AG04450 (cell line): ENCODE data around the gene RASGEF1C. TPM values are rescaled to one million over a fixed set of nuclear protein-coding genes. Genes with fewer than 3 reads are reported as not detected.

Experiments used
- CTCF ChIA-PET: fragments of 300-600, 350-600 bp; formaldehyde crosslinking; extraction: SDS; loops from one replicate; lab custom pipeline; 2022; ENCODE audit warnings: antibody characterized with exemption, inconsistent platforms; lab: Charles Lee
- POLR2A ChIA-PET: fragments of 350-600 bp; formaldehyde crosslinking; extraction: SDS; loops from one replicate; lab custom pipeline; 2021; ENCODE audit warnings: antibody characterized with exemption, inconsistent platforms; lab: Yijun Ruan, JAX
- DNase-seq: peaks from one replicate; pipeline ENCODE4 v3.0.0-alpha.2; 2011; ENCODE audit warnings: low read depth, low spot score
- H3K27ac ChIP-seq: one replicate; pipeline ENCODE4 v1.5.1; 2012; ENCODE audit warnings: low read depth, low read length, control low read depth
- H3K27me3 ChIP-seq: one replicate; pipeline ENCODE4 v1.6.0; 2012; ENCODE audit warnings: low read length; ENCODE audit not compliant: control insufficient read depth, insufficient read depth
- H3K4me3 ChIP-seq: 2 replicates; pipeline ENCODE4 v1.5.1; 2011; ENCODE audit warnings: mild to moderate bottlenecking, low read depth, low read length, control low read depth
- H3K9me3 ChIP-seq: 2 replicates; pipeline ENCODE4 v1.5.1; 2012; ENCODE audit warnings: low read length; ENCODE audit not compliant: control insufficient read depth, insufficient read depth
- polyA plus RNA-seq: library from polyadenylated mRNA; depleted of rRNA; stranded (reverse); fragments of >200 nt; gene quantifications from 2 replicates; pipeline ENCODE4 v1.2.3, GENCODE V29; 2011
- TF ChIP-seq, protein P1 (sequence below): IDR thresholded peaks from 2 replicates; pipeline ENCODE4 v1.5.1; 2011; ENCODE audit warnings: low read depth, low read length, control low read depth, inconsistent platforms

The RASGEF1C gene
- polyA plus RNA-seq, 1 experiment, result not detected

DNA sequence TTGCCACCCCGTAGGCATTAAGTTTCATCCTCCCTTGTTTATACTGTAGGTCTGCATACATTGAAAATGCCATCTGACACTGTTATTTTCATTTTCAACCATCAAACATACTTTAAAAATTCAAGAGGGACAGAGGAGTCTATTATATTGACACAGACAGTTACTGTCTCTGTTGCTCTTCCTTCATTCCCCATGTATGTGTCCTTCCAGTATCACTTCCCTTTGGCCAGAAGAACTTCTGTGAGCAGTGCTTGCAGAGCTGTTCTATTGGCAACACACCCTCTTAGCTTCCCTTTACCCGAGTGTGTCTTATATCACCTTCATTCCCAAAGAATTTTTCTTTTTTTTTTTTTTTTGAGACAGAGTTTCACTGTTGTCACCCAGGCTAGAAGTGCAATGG is 42.8 kb downstream of the RASGEF1C start:
- CTCF ChIA-PET, result no interaction called here
- Histone ChIP-seq H3K27ac (no peak overlapping the region), H3K4me3 (no peak overlapping the region), H3K9me3 (no peaks in the 10 kb centered on the region; the same call in 1 of the 2 replicates), H3K27me3 (peaks cover 5% of the 10 kb centered on the region)
- no peak for DNase-seq
- TF ChIP-seq, protein P1, sequence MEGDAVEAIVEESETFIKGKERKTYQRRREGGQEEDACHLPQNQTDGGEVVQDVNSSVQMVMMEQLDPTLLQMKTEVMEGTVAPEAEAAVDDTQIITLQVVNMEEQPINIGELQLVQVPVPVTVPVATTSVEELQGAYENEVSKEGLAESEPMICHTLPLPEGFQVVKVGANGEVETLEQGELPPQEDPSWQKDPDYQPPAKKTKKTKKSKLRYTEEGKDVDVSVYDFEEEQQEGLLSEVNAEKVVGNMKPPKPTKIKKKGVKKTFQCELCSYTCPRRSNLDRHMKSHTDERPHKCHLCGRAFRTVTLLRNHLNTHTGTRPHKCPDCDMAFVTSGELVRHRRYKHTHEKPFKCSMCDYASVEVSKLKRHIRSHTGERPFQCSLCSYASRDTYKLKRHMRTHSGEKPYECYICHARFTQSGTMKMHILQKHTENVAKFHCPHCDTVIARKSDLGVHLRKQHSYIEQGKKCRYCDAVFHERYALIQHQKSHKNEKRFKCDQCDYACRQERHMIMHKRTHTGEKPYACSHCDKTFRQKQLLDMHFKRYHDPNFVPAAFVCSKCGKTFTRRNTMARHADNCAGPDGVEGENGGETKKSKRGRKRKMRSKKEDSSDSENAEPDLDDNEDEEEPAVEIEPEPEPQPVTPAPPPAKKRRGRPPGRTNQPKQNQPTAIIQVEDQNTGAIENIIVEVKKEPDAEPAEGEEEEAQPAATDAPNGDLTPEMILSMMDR, result no peak
- POLR2A ChIA-PET, result interaction anchor here (0.7 kb wide), 2 partner anchors 292 to 645 kb away, joined by 6 to 8 read pairs; no protein-coding TSS in a partner anchor

DNA sequence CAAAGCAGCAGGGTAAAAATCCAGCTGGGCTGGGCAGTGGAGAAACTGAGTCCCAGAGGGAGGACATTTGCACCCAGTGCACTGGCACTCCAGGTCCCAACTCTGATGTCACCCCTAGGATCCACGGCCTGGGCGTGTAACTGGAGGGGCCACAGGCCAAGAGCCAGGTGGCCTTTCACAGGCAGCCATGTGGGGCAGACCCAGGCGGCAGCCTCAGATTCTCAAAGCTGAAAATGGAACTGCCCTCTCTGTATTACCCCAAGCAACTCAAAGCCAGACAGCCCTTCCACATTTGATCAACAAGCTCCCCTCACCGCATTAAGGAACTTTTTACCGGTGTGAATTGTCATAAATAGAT is 46.7 kb downstream of the RASGEF1C start:
- peaks cover 7% of the 10 kb centered on the region for H3K27me3 ChIP-seq
- H3K27ac ChIP-seq, result no peak overlapping the region
- ChIA-PET POLR2A (no interaction called here), CTCF (interaction anchor here (0.9 to 2.1 kb wide), 2 partner anchors 45 to 47 kb away, joined by 4 to 7 read pairs; partner anchors contain the start of gene RASGEF1C)
- H3K4me3 ChIP-seq, result no peak overlapping the region
- no peak for DNase-seq
- no peaks in the 10 kb centered on the region; the same call in 1 of the 2 replicates for H3K9me3 ChIP-seq
- TF ChIP-seq, protein P1, result no peak

DNA sequence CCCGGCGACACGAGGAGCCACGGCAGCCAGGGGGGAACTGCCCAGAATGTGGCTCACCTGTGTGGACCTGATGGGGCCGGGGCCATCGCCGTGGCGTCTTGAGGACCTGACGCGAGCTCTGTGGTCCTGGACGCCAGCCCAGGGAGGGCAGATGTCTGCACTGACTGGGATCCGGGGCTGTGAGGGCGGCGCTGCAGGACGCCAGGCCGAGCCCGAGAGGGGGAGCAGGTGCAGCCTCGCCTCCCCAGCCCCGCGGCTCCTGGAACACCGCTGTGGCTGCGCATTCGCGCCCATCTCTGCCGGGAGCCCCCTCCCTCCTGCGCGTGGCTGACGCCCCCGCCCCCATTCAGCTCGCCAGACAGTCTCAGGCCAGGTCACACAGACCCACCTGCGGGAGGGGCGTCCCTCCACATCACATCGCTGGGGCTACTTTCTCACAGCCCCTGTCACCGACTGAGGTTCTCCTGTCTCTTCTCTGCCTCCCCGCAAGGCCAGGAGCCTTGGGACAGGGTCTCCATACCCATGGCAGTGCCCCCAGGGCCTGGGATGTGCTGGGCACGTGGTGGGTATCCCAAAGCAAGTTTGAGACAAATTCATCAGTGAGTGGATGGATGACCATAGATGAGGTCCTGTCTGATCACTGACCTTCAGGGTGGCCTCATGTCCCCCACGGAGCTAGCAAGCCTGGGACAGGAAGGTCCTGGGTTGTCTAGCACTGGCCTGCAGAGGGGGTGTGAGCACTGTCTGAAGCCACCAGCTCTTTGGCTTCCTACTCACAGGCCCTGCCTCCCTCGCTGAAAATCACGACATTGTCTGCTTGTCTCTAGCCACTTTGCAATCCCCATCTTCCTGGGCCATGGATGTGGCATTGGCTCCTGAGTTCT is 47.3 kb downstream of the RASGEF1C start:
- DNase-seq, result no peak
- Histone ChIP-seq H3K4me3 (no peak overlapping the region), H3K27me3 (peaks cover 7% of the 10 kb centered on the region), H3K9me3 (no peaks in the 10 kb centered on the region; the same call in 1 of the 2 replicates), H3K27ac (no peak overlapping the region)
- ChIA-PET CTCF (interaction anchor here (0.9 to 2.1 kb wide), 2 partner anchors 45 to 47 kb away, joined by 4 to 7 read pairs; partner anchors contain the start of gene RASGEF1C), POLR2A (no interaction called here)
- TF ChIP-seq, protein P1, result peak; percentile 24; the same call in 1 of the 2 replicates

DNA sequence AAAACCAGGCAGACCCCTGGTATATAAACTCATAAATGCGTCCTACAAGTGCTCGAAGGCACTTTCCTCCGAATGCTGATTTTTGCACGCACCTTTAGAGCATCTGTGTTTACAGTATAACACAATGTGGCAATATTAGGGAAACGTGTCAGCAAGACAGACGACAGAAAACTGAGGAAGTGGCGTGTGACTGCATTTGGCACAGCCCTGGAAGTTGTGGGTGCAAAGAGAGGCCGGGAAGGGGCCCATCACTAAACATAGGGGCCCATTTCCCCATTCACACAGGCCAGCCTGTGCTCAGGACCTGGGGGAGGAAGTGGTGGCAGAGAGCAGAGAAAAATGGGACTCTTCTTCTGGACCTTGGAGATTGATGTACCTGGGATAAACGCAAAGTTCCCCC is 48.2 kb downstream of the RASGEF1C start:
- H3K9me3 ChIP-seq, result peaks cover 3% of the 10 kb centered on the region; the same call in 1 of the 2 replicates
- no peak for DNase-seq
- POLR2A ChIA-PET, result no interaction called here
- H3K27ac ChIP-seq, result no peak overlapping the region
- peaks cover 7% of the 10 kb centered on the region for H3K27me3 ChIP-seq
- TF ChIP-seq, protein P1, result no peak
- no peak overlapping the region for H3K4me3 ChIP-seq
- CTCF ChIA-PET, result interaction anchor here (2.1 kb wide), 1 partner anchor 48 kb away, joined by 7 read pairs; the partner anchor contains the start of gene RASGEF1C

DNA sequence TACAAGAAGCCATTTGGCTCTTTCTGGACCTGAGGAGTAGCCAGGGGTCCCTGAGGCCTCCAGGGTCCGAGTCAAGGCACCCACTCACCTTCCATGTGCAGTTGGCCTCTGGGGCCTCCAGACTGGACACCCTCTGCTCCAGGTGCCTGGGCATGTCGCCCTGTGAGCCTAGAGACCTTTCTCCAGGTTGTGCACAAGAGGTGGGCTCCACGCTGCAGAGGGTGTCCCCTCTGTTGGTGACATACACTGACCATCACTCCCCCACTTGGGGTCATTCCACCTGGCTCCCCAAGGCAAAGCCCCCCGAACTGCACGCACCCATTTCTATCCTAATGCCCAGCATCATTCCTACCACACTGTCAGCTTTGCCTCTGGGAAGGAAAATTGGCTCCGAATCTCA is 48.8 kb downstream of the RASGEF1C start:
- CTCF ChIA-PET, result no interaction called here
- H3K27ac ChIP-seq, result no peak overlapping the region
- peaks cover 3% of the 10 kb centered on the region; the same call in 1 of the 2 replicates for H3K9me3 ChIP-seq
- TF ChIP-seq, protein P1, result no peak
- no peak for DNase-seq
- POLR2A ChIA-PET, result no interaction called here
- no peak overlapping the region for H3K4me3 ChIP-seq
- peaks cover 7% of the 10 kb centered on the region for H3K27me3 ChIP-seq
